Measurements from ENCODE around the gene SBNO1. TPM values are rescaled to one million over a fixed set of nuclear protein-coding genes. Genes with fewer than 3 reads are reported as not detected.

Gene SBNO1
- total and polyA plus RNA-seq, 2 donors (not counting 1 experiment from before 2014, with no cell fraction given), result 5.9 to 47.5 TPM

- no peak overlapping the region for H3K4me2 ChIP-seq (replicated peaks; ENCODE audit: low read depth, low read length, poor library complexity, severe bottlenecking)
- peaks cover 13% of the 10 kb centered on the region for H4K20me1 ChIP-seq (ENCODE audit: control insufficient read depth, insufficient read depth, low read length, poor library complexity, severe bottlenecking)
- WGBS (ENCODE audit: insufficient coverage), result 98% methylated on average over 4 of the region's 9 CpGs
- no peak overlapping the region for H2AFZ ChIP-seq (ENCODE audit: insufficient read depth, low read depth, low read length, poor library complexity, severe bottlenecking)
- H3K4me3 ChIP-seq (ENCODE audit: control extremely low read depth in 1 of 5, extremely low read depth in 1 of 5, insufficient read depth in 1 of 5, low read depth in 2 of 5, low read length in 4 of 5), result no peak overlapping the region
- DNase-seq (no peak), ATAC-seq (ENCODE audit: low read depth) (no peak)
- no peak overlapping the region for H3K27ac ChIP-seq (ENCODE audit: low read length in 2 of 2)
- intact Hi-C loops (cut with micrococcal nuclease), result no loop called here
- H3K79me2 ChIP-seq (ENCODE audit: control insufficient read depth, insufficient read depth, low read length), result peaks cover 72% of the 10 kb centered on the region
- Mint-ChIP-seq H3K27ac (no peak overlapping the region), H3K27me3 (no peaks in the 10 kb centered on the region), H3K9me3 (ENCODE audit: insufficient read depth) (no peaks in the 10 kb centered on the region), H3K4me3 (no peak overlapping the region), H3K4me1 (no peaks in the 10 kb centered on the region)
- no peak overlapping the region for H3K9ac ChIP-seq (ENCODE audit: low read length)
- H3K4me1 ChIP-seq (ENCODE audit: control insufficient read depth in 2 of 2, insufficient read depth in 2 of 2, low read length in 2 of 2), result no peaks in the 10 kb centered on the region
- H3K36me3 ChIP-seq (replicated peaks in 1 of 2; ENCODE audit: control extremely low read depth in 1 of 2, control insufficient read depth in 1 of 2, extremely low read depth in 1 of 2, insufficient read depth in 2 of 2, low read length in 1 of 2), result peaks cover 16 to 50% of the 10 kb centered on the region in 2 experiments
- H3K9me3 ChIP-seq (ENCODE audit: control extremely low read depth in 1 of 3, control insufficient read depth in 2 of 3, insufficient read depth in 1 of 3, low read length in 2 of 3), result no peaks in the 10 kb centered on the region
- TF ChIP-seq EZH2 (IDR thresholded peaks at IDR 0.05; ENCODE audit: borderline replicate concordance, insufficient read depth, low read depth, low read length, poor library complexity, severe bottlenecking) (no peak), CTCF (IDR thresholded peaks at IDR 0.05) (no peak)
- ChIA-PET CTCF (interaction anchor here (0.7 to 1.1 kb wide), 2 partner anchors 72 to 169 kb away, joined by 4 to 6 read pairs; no protein-coding TSS in a partner anchor), POLR2A (interaction anchor here (0.6 kb wide), 1 partner anchor 32 kb away, joined by 6 read pairs; no protein-coding TSS in a partner anchor)
- H3K27me3 ChIP-seq (replicated peaks in 1 of 4; ENCODE audit: control extremely low read depth in 1 of 4, control insufficient read depth in 3 of 4, insufficient read depth in 4 of 4, low read length in 3 of 4), result no peaks in the 10 kb centered on the region
Observed at GRCh38 chr12:123396954-123397353, 32.3 kb upstream of the SBNO1 start.

GRCh38 chr12:123396543-123396942 lies 31.9 kb upstream of the SBNO1 start:
- Mint-ChIP-seq H3K4me1 (no peaks in the 10 kb centered on the region), H3K27ac (no peak overlapping the region), H3K4me3 (no peak overlapping the region), H3K9me3 (ENCODE audit: insufficient read depth) (no peaks in the 10 kb centered on the region), H3K27me3 (no peaks in the 10 kb centered on the region)
- no peak for DNase-seq
- H3K4me3 ChIP-seq (ENCODE audit: control extremely low read depth in 1 of 5, extremely low read depth in 1 of 5, insufficient read depth in 1 of 5, low read depth in 2 of 5, low read length in 4 of 5), result no peak overlapping the region
- H4K20me1 ChIP-seq (ENCODE audit: control insufficient read depth, insufficient read depth, low read length, poor library complexity, severe bottlenecking), result peaks cover 13% of the 10 kb centered on the region
- no peak overlapping the region for H2AFZ ChIP-seq (ENCODE audit: insufficient read depth, low read depth, low read length, poor library complexity, severe bottlenecking)
- WGBS (ENCODE audit: insufficient coverage), result 100% methylated on average over 2 of the region's 2 CpGs
- H3K79me2 ChIP-seq (ENCODE audit: control insufficient read depth, insufficient read depth, low read length), result peaks cover 72% of the 10 kb centered on the region
- H3K4me2 ChIP-seq (replicated peaks; ENCODE audit: low read depth, low read length, poor library complexity, severe bottlenecking), result no peak overlapping the region
- CTCF ChIA-PET, result interaction anchor here (0.5 to 1.1 kb wide), 3 partner anchors 72 to 870 kb away, joined by 3 to 6 read pairs (median 4); partner anchors contain the start of gene RSRC2
- POLR2A ChIA-PET, result no interaction called here
- H3K9me3 ChIP-seq (ENCODE audit: control extremely low read depth in 1 of 3, control insufficient read depth in 2 of 3, insufficient read depth in 1 of 3, low read length in 2 of 3), result no peaks in the 10 kb centered on the region
- ATAC-seq (ENCODE audit: low read depth), result no peak
- peaks cover 16 to 52% of the 10 kb centered on the region in 2 experiments for H3K36me3 ChIP-seq (replicated peaks in 1 of 2; ENCODE audit: control extremely low read depth in 1 of 2, control insufficient read depth in 1 of 2, extremely low read depth in 1 of 2, insufficient read depth in 2 of 2, low read length in 1 of 2)
- H3K27me3 ChIP-seq (replicated peaks in 1 of 4; ENCODE audit: control extremely low read depth in 1 of 4, control insufficient read depth in 3 of 4, insufficient read depth in 4 of 4, low read length in 3 of 4), result no peaks in the 10 kb centered on the region
- H3K9ac ChIP-seq (ENCODE audit: low read length), result no peak overlapping the region
- no peak overlapping the region for H3K27ac ChIP-seq (ENCODE audit: low read length in 2 of 2)
- TF ChIP-seq EZH2 (IDR thresholded peaks at IDR 0.05; ENCODE audit: borderline replicate concordance, insufficient read depth, low read depth, low read length, poor library complexity, severe bottlenecking) (no peak), CTCF (IDR thresholded peaks at IDR 0.05) (no peak)
- intact Hi-C loops (cut with micrococcal nuclease), result no loop called here
- no peaks in the 10 kb centered on the region for H3K4me1 ChIP-seq (ENCODE audit: control insufficient read depth in 2 of 2, insufficient read depth in 2 of 2, low read length in 2 of 2)
